Natural killer cell (primary cell): Measurements from ENCODE around the gene ATP13A5. TPM values are rescaled to one million over a fixed set of nuclear protein-coding genes. Genes with fewer than 3 reads are reported as not detected.

Source experiments
- ATAC-seq, 3 donors: fragments of 150-1000 bp in 2 of 3; fragments of 200-7000 bp in 1 of 3; cut with Tn5 transposase; 1 replicate in 1 of 3; 2 replicates in 2 of 3; pipeline ENCODE4 v1.10.0; 2021; ENCODE audit warnings: mild to moderate bottlenecking in 2 of 3, moderate library complexity in 2 of 3
- DNase-seq, 2 donors: peaks; one replicate each; pipeline versions ENCODE4 v3.0.0 to v3.0.0-alpha.2; 2013 to 2021; ENCODE audit warnings: mixed read lengths in 1 of 2
- H3K27ac ChIP-seq: one replicate; pipeline ENCODE4 v1.5.1; 2013; ENCODE audit warnings: mild to moderate bottlenecking, low read length
- H3K27me3 ChIP-seq: one replicate; pipeline ENCODE4 v1.6.1; 2013; ENCODE audit warnings: low read length; ENCODE audit not compliant: control insufficient read depth, insufficient read depth
- H3K36me3 ChIP-seq: one replicate; pipeline ENCODE4 v1.6.1; 2013; ENCODE audit warnings: low read length; ENCODE audit not compliant: control insufficient read depth, insufficient read depth
- H3K4me1 ChIP-seq: one replicate; pipeline ENCODE4 v1.6.1; 2013; ENCODE audit warnings: low read length; ENCODE audit not compliant: control insufficient read depth, insufficient read depth
- H3K4me3 ChIP-seq: one replicate; pipeline ENCODE4 v1.5.1; 2013; ENCODE audit warnings: low read length
- H3K9me3 ChIP-seq: one replicate; pipeline ENCODE4 v1.6.1; 2013; ENCODE audit warnings: low read length; ENCODE audit not compliant: control insufficient read depth, insufficient read depth
- H3K27ac Mint-ChIP-seq, 2 donors: one replicate each; pipeline ENCODE4 v1.8.0; 2022; ENCODE audit warnings: mild to moderate bottlenecking in 2 of 2, mixed read lengths in 2 of 2, moderate library complexity in 1 of 2
- H3K27me3 Mint-ChIP-seq, 2 donors: one replicate each; pipeline ENCODE4 v1.8.0; 2022; ENCODE audit warnings: low read depth in 2 of 2, mixed read lengths in 2 of 2
- H3K36me3 Mint-ChIP-seq: one replicate; pipeline ENCODE4 v1.8.0; 2022; ENCODE audit warnings: mixed read lengths
- H3K4me1 Mint-ChIP-seq, 2 donors: one replicate each; pipeline ENCODE4 v1.8.0; 2022; ENCODE audit warnings: mixed read lengths in 2 of 2
- H3K4me3 Mint-ChIP-seq: one replicate; pipeline ENCODE4 v1.8.0; 2022; ENCODE audit warnings: mild to moderate bottlenecking, moderate library complexity, mixed read lengths
- H3K9me3 Mint-ChIP-seq, 2 donors: one replicate each; pipeline ENCODE4 v1.8.0; 2022; ENCODE audit warnings: mixed read lengths in 2 of 2
- CTCF ChIP-seq: fragments of 200-600 bp; IDR thresholded peaks from one replicate; pipeline ENCODE4 v1.8.0; 2022; ENCODE audit warnings: antibody characterized with exemption
- WGBS: methylation state at CpG from one replicate; pipeline ENCODE4 v1.1.7; 2013; ENCODE audit warnings: missing lambda C conversion rate; ENCODE audit not compliant: insufficient coverage; 5-methylcytosine and 5-hydroxymethylcytosine counted together
- intact Hi-C: fragments of 100-400 bp; cut with micrococcal nuclease; formaldehyde crosslinking; loops from one replicate; pipeline ENCODE4 v1.14.2; 2022
- total RNA-seq, 4 donors: library from RNA; stranded (reverse); fragments of 120-200 nt in 1 of 4; gene quantifications; one replicate each; pipeline versions ENCODE4 v1.2.3 to v1.2.4, GENCODE V29; 2013 to 2022

The ATP13A5 gene
- total RNA-seq, 3 donors from 2014 or later (not counting 1 experiment from before 2014, with no cell fraction given): not detected

- no peaks in the 10 kb centered on the region for H3K36me3 ChIP-seq
- Mint-ChIP-seq H3K4me3 (no peak overlapping the region), H3K9me3 (no peaks in the 10 kb centered on the region), H3K36me3 (no peaks in the 10 kb centered on the region), H3K27ac (no peak overlapping the region), H3K4me1 (no peaks in the 10 kb centered on the region), H3K27me3 (no peaks in the 10 kb centered on the region)
- no peak for DNase-seq
- WGBS: 91% methylated on average over 4 of the region's 4 CpGs
- ATAC-seq: no peak
- no peaks in the 10 kb centered on the region for H3K9me3 ChIP-seq
- H3K27ac ChIP-seq: no peak overlapping the region
- TF ChIP-seq CTCF: no peak
- intact Hi-C loops: no loop called here
- H3K4me1 ChIP-seq: no peaks in the 10 kb centered on the region
- H3K4me3 ChIP-seq: no peak overlapping the region
- no peaks in the 10 kb centered on the region for H3K27me3 ChIP-seq
Observed at GRCh38 chr3:193346259-193346658, 32.3 kb downstream of the ATP13A5 start.

GRCh38 chr3:193345431-193345830, 33.1 kb downstream of the ATP13A5 start:
- TF ChIP-seq CTCF: no peak
- no peaks in the 10 kb centered on the region for H3K27me3 ChIP-seq
- H3K27me3 Mint-ChIP-seq: no peaks in the 10 kb centered on the region
- no peak overlapping the region for H3K27ac Mint-ChIP-seq
- no peaks in the 10 kb centered on the region for H3K9me3 ChIP-seq
- no peak for ATAC-seq
- no peaks in the 10 kb centered on the region for H3K9me3 Mint-ChIP-seq
- no peaks in the 10 kb centered on the region for H3K36me3 ChIP-seq
- no peak overlapping the region for H3K27ac ChIP-seq
- no peak for DNase-seq
- 83% methylated on average over 3 of the region's 3 CpGs for WGBS
- no peaks in the 10 kb centered on the region for H3K4me1 ChIP-seq
- no peaks in the 10 kb centered on the region for H3K36me3 Mint-ChIP-seq
- intact Hi-C loops: no loop called here
- H3K4me3 Mint-ChIP-seq: no peak overlapping the region
- no peak overlapping the region for H3K4me3 ChIP-seq
- no peaks in the 10 kb centered on the region for H3K4me1 Mint-ChIP-seq

GRCh38 chr3:193344486-193344885, 34.1 kb downstream of the ATP13A5 start:
- Histone ChIP-seq H3K4me1 (no peaks in the 10 kb centered on the region), H3K27me3 (no peaks in the 10 kb centered on the region), H3K4me3 (no peak overlapping the region), H3K36me3 (no peaks in the 10 kb centered on the region), H3K9me3 (no peaks in the 10 kb centered on the region), H3K27ac (no peak overlapping the region)
- WGBS: 56% methylated on average over 3 of the region's 3 CpGs
- TF ChIP-seq CTCF: no peak
- Mint-ChIP-seq H3K27me3 (no peaks in the 10 kb centered on the region), H3K36me3 (no peaks in the 10 kb centered on the region), H3K4me3 (no peak overlapping the region), H3K27ac (no peak overlapping the region), H3K9me3 (no peaks in the 10 kb centered on the region), H3K4me1 (no peaks in the 10 kb centered on the region)
- DNase-seq: no peak
- intact Hi-C loops: no loop called here
- no peak for ATAC-seq

GRCh38 chr3:193343726-193344222, 34.8 kb downstream of the ATP13A5 start:
- ATAC-seq (no peak), DNase-seq (no peak)
- Mint-ChIP-seq H3K4me3 (no peak overlapping the region), H3K27ac (no peak overlapping the region), H3K4me1 (no peaks in the 10 kb centered on the region), H3K9me3 (peaks cover 2 to 4% of the 10 kb centered on the region in 2 donors), H3K36me3 (no peaks in the 10 kb centered on the region), H3K27me3 (no peaks in the 10 kb centered on the region)
- H3K27ac ChIP-seq: no peak overlapping the region
- no peak for TF ChIP-seq CTCF
- H3K27me3 ChIP-seq: no peaks in the 10 kb centered on the region
- H3K4me3 ChIP-seq: no peak overlapping the region
- WGBS: 83% methylated on average over 4 of the region's 4 CpGs
- H3K9me3 ChIP-seq: no peaks in the 10 kb centered on the region
- no peaks in the 10 kb centered on the region for H3K4me1 ChIP-seq
- intact Hi-C loops: no loop called here
- H3K36me3 ChIP-seq: no peaks in the 10 kb centered on the region
